Measurements from ENCODE around the gene CNTLN. TPM values are rescaled to one million over a fixed set of nuclear protein-coding genes. Genes with fewer than 3 reads are reported as not detected.
"Not testable (repeated sequence)": the region's sequence is repeated elsewhere in the genome, so short reads cannot be mapped to it uniquely, and the experiment has no call there.

Gene CNTLN
- total RNA-seq, 1 experiment from 2014 or later, result 7.8 TPM

DNA sequence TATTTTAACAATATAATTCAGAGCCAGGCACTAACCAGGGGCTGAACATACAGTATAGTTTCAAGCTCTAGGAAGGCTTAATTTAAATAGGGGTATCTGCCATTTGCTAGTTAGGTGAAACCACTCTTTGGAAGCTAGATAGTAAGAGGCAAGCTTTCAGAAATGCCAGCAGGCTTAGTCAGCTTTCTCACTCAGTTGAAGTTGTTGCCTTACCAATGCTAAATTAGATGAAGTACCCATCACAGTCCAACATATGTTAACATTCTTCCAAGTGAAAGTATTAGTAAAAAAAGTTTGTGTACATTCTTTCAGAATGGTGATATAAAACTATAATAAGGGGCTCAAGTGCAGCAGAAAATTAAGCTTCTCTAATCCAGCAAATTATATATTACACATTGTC, 215.0 kb downstream of the CNTLN start:
- CTCF ChIA-PET, result no interaction called here
- Mint-ChIP-seq H3K9me3 (ENCODE audit: unreplicated experiment) (no peaks in the 10 kb centered on the region), H3K27me3 (ENCODE audit: insufficient read depth, unreplicated experiment) (no peaks in the 10 kb centered on the region), H3K27ac (ENCODE audit: unreplicated experiment) (no peak overlapping the region), H3K36me3 (ENCODE audit: insufficient read depth, unreplicated experiment) (no peaks in the 10 kb centered on the region), H3K4me3 (ENCODE audit: unreplicated experiment) (no peak overlapping the region), H3K4me1 (ENCODE audit: low read depth, unreplicated experiment) (no peaks in the 10 kb centered on the region)
- DNase-seq, result no peak
- no TSS peak for BruUV-seq (replicated peaks)
- no peaks in the 10 kb centered on the region for H3K36me3 ChIP-seq (ENCODE audit: control insufficient read depth, insufficient read depth, low read length)
- TF ChIP-seq, protein P1, sequence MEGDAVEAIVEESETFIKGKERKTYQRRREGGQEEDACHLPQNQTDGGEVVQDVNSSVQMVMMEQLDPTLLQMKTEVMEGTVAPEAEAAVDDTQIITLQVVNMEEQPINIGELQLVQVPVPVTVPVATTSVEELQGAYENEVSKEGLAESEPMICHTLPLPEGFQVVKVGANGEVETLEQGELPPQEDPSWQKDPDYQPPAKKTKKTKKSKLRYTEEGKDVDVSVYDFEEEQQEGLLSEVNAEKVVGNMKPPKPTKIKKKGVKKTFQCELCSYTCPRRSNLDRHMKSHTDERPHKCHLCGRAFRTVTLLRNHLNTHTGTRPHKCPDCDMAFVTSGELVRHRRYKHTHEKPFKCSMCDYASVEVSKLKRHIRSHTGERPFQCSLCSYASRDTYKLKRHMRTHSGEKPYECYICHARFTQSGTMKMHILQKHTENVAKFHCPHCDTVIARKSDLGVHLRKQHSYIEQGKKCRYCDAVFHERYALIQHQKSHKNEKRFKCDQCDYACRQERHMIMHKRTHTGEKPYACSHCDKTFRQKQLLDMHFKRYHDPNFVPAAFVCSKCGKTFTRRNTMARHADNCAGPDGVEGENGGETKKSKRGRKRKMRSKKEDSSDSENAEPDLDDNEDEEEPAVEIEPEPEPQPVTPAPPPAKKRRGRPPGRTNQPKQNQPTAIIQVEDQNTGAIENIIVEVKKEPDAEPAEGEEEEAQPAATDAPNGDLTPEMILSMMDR (IDR thresholded peaks at IDR 0.05; ENCODE audit: insufficient read depth in 1 of 2, low read depth in 1 of 2, low read length in 1 of 2, severe bottlenecking in 1 of 2, unreplicated experiment in 1 of 2), result no peak
- no peak overlapping the region for H3K4me3 ChIP-seq (ENCODE audit: low read depth, low read length)
- intact Hi-C loops (cut with micrococcal nuclease; ENCODE audit: unreplicated experiment), result no loop called here
- no peaks in the 10 kb centered on the region for H3K4me1 ChIP-seq
- H3K27me3 ChIP-seq (replicated peaks; ENCODE audit: control insufficient read depth, insufficient read depth, low read length), result no peaks in the 10 kb centered on the region
- no peaks in the 10 kb centered on the region for H3K9me3 ChIP-seq
- POLR2A ChIA-PET, result no interaction called here

DNA sequence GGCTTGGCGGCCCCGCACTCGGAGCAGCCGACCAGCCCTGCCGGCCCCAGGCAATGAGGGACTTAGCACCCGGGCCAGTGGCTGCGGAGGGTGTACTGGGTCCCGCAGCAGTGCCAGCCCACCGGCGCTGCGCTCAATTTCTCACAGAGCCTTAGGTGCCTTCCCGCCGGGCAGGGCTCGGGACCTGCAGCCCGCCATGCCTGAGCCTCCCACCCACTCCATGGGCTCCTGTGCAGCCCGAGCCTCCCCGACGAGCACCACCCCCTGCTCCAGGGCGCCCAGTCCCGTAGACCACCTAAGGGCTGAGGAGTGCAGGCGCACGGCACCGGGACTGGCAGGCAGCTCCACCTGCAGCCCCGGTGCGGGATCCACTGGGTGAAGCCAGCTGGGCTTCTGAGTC, 219.2 kb downstream of the CNTLN start:
- DNase-seq; H3K4me3 Mint-ChIP-seq (ENCODE audit: unreplicated experiment); H3K27ac Mint-ChIP-seq (ENCODE audit: unreplicated experiment); H3K4me3 ChIP-seq (ENCODE audit: low read depth, low read length); H3K9me3 ChIP-seq; H3K27me3 ChIP-seq (replicated peaks; ENCODE audit: control insufficient read depth, insufficient read depth, low read length); H3K9me3 Mint-ChIP-seq (ENCODE audit: unreplicated experiment); H3K4me1 ChIP-seq; BruUV-seq (replicated peaks); intact Hi-C loops (cut with micrococcal nuclease; ENCODE audit: unreplicated experiment); H3K36me3 Mint-ChIP-seq (ENCODE audit: insufficient read depth, unreplicated experiment); H3K36me3 ChIP-seq (ENCODE audit: control insufficient read depth, insufficient read depth, low read length); H3K27me3 Mint-ChIP-seq (ENCODE audit: insufficient read depth, unreplicated experiment); CTCF ChIA-PET; POLR2A ChIA-PET; H3K4me1 Mint-ChIP-seq (ENCODE audit: low read depth, unreplicated experiment): not testable (repeated sequence)

GRCh38 chr9:17361378-17361777, 226.5 kb downstream of the CNTLN start:
- Mint-ChIP-seq H3K27me3 (ENCODE audit: insufficient read depth, unreplicated experiment) (no peaks in the 10 kb centered on the region), H3K4me3 (ENCODE audit: unreplicated experiment) (no peak overlapping the region), H3K27ac (ENCODE audit: unreplicated experiment) (no peak overlapping the region), H3K4me1 (ENCODE audit: low read depth, unreplicated experiment) (no peaks in the 10 kb centered on the region), H3K9me3 (ENCODE audit: unreplicated experiment) (no peaks in the 10 kb centered on the region), H3K36me3 (ENCODE audit: insufficient read depth, unreplicated experiment) (no peaks in the 10 kb centered on the region)
- Histone ChIP-seq H3K9me3 (no peaks in the 10 kb centered on the region), H3K4me1 (no peaks in the 10 kb centered on the region), H3K36me3 (ENCODE audit: control insufficient read depth, insufficient read depth, low read length) (no peaks in the 10 kb centered on the region), H3K27me3 (replicated peaks; ENCODE audit: control insufficient read depth, insufficient read depth, low read length) (no peaks in the 10 kb centered on the region), H3K4me3 (ENCODE audit: low read depth, low read length) (no peak overlapping the region)
- TF ChIP-seq, protein P1 (IDR thresholded peaks at IDR 0.05; ENCODE audit: insufficient read depth in 1 of 2, low read depth in 1 of 2, low read length in 1 of 2, severe bottlenecking in 1 of 2, unreplicated experiment in 1 of 2), result no peak
- no peak for DNase-seq
- no TSS peak for BruUV-seq (replicated peaks)
- intact Hi-C loops (cut with micrococcal nuclease; ENCODE audit: unreplicated experiment), result no loop called here
- ChIA-PET POLR2A (no interaction called here), CTCF (no interaction called here)

- no peak for DNase-seq
- intact Hi-C loops (cut with micrococcal nuclease; ENCODE audit: unreplicated experiment), result no loop called here
- Histone ChIP-seq H3K36me3 (ENCODE audit: control insufficient read depth, insufficient read depth, low read length) (no peaks in the 10 kb centered on the region), H3K4me1 (no peaks in the 10 kb centered on the region), H3K27me3 (replicated peaks; ENCODE audit: control insufficient read depth, insufficient read depth, low read length) (no peaks in the 10 kb centered on the region), H3K9me3 (no peaks in the 10 kb centered on the region), H3K4me3 (ENCODE audit: low read depth, low read length) (no peak overlapping the region)
- Mint-ChIP-seq H3K27me3 (ENCODE audit: insufficient read depth, unreplicated experiment) (no peaks in the 10 kb centered on the region), H3K36me3 (ENCODE audit: insufficient read depth, unreplicated experiment) (no peaks in the 10 kb centered on the region), H3K9me3 (ENCODE audit: unreplicated experiment) (no peaks in the 10 kb centered on the region), H3K4me1 (ENCODE audit: low read depth, unreplicated experiment) (no peaks in the 10 kb centered on the region), H3K4me3 (ENCODE audit: unreplicated experiment) (no peak overlapping the region), H3K27ac (ENCODE audit: unreplicated experiment) (no peak overlapping the region)
- CTCF ChIA-PET, result no interaction called here
- POLR2A ChIA-PET, result no interaction called here
- no TSS peak for BruUV-seq (replicated peaks)
- TF ChIP-seq, protein P1 (IDR thresholded peaks at IDR 0.05; ENCODE audit: insufficient read depth in 1 of 2, low read depth in 1 of 2, low read length in 1 of 2, severe bottlenecking in 1 of 2, unreplicated experiment in 1 of 2), result no peak
Observed at GRCh38 chr9:17367035-17367434, 232.2 kb downstream of the CNTLN start.
